NCI-H1092 (cell line): Measurements from ENCODE around the gene KMT2B.
"Not testable (repeated sequence)": the region's sequence is repeated elsewhere in the genome, so short reads cannot be mapped to it uniquely, and the experiment has no call there.

Source experiments
- DNase-seq: peaks from one replicate; lab custom pipeline; 2025; lab: John Stamatoyannopoulos, UW

Gene KMT2B

GRCh38 chr19:35712567-35713505, 5.0 kb upstream of the KMT2B start:
- DNase-seq, result no peak

GRCh38 chr19:35713506-35713850, 4.3 kb upstream of the KMT2B start:
- DNase-seq, result no peak

GRCh38 chr19:35713904-35714495, 3.8 kb upstream of the KMT2B start:
- DNase-seq, result no peak

GRCh38 chr19:35714601-35715354, 3.0 kb upstream of the KMT2B start:
- DNase-seq, result no peak

GRCh38 chr19:35715355-35715809, 2.4 kb upstream of the KMT2B start:
- no peak for DNase-seq

- no peak for DNase-seq
These were observed 1.6 kb upstream of the KMT2B start for GRCh38 chr19:35715981-35716800.

- DNase-seq, result peak; percentile 37
These were observed 770 bp upstream of the KMT2B start for GRCh38 chr19:35716801-35717664.

GRCh38 chr19:35718345-35719041, 690 bp downstream of the KMT2B start:
- no peak for DNase-seq

GRCh38 chr19:35719402-35720162, 1.8 kb downstream of the KMT2B start:
- no peak for DNase-seq

GRCh38 chr19:35720163-35720524, 2.3 kb downstream of the KMT2B start:
- DNase-seq, result no peak

GRCh38 chr19:35720648-35721047, 2.8 kb downstream of the KMT2B start:
- DNase-seq, result no peak

GRCh38 chr19:35721374-35721773, 3.6 kb downstream of the KMT2B start:
- DNase-seq, result no peak

GRCh38 chr19:35722461-35722860, 4.7 kb downstream of the KMT2B start:
- DNase-seq, result no peak

- DNase-seq, result no peak
These were observed 5.1 kb downstream of the KMT2B start for GRCh38 chr19:35722897-35723296.

- DNase-seq, result no peak
These were observed 5.9 kb downstream of the KMT2B start for GRCh38 chr19:35723671-35724070.

GRCh38 chr19:35724132-35724531, 6.3 kb downstream of the KMT2B start:
- DNase-seq, result not testable (repeated sequence)

GRCh38 chr19:35724560-35724959, 6.8 kb downstream of the KMT2B start:
- DNase-seq, result no peak

GRCh38 chr19:35725216-35725861, 7.5 kb downstream of the KMT2B start:
- no peak for DNase-seq
